ENCODE data around the gene ATP6V0B.

The ATP6V0B gene

GRCh38 chr1:43938383-43938782, 36.4 kb upstream of the ATP6V0B start:
- no peak for TF ChIP-seq CTCF (IDR thresholded peaks at IDR 0.05; ENCODE audit: extremely low read depth, missing control alignments)
- no peak for DNase-seq (ENCODE audit: low spot score)

- TF ChIP-seq CTCF (IDR thresholded peaks at IDR 0.05; ENCODE audit: extremely low read depth, missing control alignments) = no peak
- no peak for DNase-seq (ENCODE audit: low spot score)
Measured at GRCh38 chr1:43938892-43939587, 35.7 kb upstream of the ATP6V0B start.

DNA sequence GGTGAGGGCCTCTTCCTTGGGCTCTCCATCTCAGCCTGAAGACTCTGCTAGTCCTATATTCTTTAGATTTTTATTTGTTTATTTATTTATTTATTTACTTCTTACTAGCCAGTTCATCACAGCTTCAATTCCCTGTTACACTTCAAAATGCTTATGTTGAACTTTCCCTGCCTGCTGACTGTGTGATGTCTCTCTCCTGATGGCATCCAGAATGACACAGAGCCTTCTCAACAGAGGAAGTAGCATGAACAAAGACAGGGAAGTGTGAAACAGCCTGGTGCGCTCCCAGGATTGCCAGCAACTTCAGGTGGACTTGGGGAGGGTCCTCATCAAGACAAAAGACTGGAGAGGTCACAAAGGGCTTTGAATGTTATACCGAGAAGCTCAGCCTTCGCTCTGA, 32.3 kb upstream of the ATP6V0B start:
- no peak for DNase-seq (ENCODE audit: low spot score)
- TF ChIP-seq CTCF (IDR thresholded peaks at IDR 0.05; ENCODE audit: extremely low read depth, missing control alignments) = no peak

DNA sequence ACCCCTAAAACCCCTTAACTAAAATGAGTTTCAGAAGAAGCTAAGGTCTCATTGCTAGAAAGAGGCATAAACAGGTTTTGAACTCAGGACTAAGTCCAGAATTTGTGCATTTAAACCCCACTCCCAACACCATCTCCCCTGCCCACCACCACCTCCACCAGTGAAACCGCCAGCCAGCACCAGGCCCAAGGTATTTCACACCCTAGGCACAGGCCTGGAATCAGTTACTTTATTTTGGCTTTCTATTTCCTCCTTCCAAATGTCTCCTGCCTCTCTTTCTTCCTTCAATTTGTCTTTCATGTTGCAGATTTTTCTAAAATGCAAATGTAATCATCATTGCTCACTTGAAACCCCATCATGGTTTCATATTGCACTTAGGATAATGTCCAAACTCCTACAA, 29.9 kb upstream of the ATP6V0B start:
- no peak for DNase-seq (ENCODE audit: low spot score)
- TF ChIP-seq CTCF (IDR thresholded peaks at IDR 0.05; ENCODE audit: extremely low read depth, missing control alignments) = no peak

DNA sequence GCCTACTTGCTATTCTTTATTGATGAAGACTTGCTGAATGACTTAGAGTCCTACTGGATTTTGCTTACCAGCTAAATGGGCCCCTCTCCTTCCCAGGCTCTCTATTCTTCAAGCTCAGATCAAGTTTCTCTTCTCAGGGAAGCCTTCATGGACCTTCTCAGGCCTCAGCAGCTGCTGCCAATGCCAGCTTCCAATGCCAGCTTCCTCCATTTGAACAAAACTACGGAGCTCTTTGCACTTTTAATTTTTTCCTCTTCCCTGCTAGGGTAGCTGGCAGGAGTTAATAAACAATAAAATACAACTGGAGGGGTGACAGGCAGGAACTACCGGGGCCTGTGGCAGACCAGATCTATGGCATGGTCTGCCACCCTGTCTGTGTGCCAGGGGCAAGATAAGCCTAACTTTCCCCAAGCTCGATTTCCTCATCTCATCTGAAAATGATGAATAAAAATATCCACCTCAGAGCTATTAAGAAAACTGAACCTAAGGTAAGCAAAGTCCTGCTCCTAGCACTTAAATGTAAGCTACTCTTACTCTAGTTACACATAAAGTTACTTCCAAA, 29.0 kb upstream of the ATP6V0B start:
- DNase-seq (ENCODE audit: low spot score) = no peak
- no peak for TF ChIP-seq CTCF (IDR thresholded peaks at IDR 0.05; ENCODE audit: extremely low read depth, missing control alignments)

- peak; percentile 57 for TF ChIP-seq CTCF (IDR thresholded peaks at IDR 0.05; ENCODE audit: extremely low read depth, missing control alignments)
- DNase-seq (ENCODE audit: low spot score) = peak; percentile 99
Measured at GRCh38 chr1:43946236-43947060, 28.3 kb upstream of the ATP6V0B start, which contains the start of gene IPO13. Gene IPO13, plus strand, starts transcription at chr1:43946950. Its CDS starts 651 bp downstream, at chr1:43947601.

All from GM20000 (cell line).